NCI-H82 (cell line): ENCODE measurements around the gene NDEL1.

Experiments
- DNase-seq: peaks from one replicate; lab custom pipeline; 2025; lab: John Stamatoyannopoulos, UW

Gene NDEL1

GRCh38 chr17:8503368-8503767, 67.7 kb downstream of the NDEL1 start:
- DNase-seq = no peak

- DNase-seq = no peak
Measured at GRCh38 chr17:8503807-8504206, 68.1 kb downstream of the NDEL1 start.

- no peak for DNase-seq
Measured at GRCh38 chr17:8504460-8505207, 69.0 kb downstream of the NDEL1 start.

GRCh38 chr17:8506145-8506544, 70.5 kb downstream of the NDEL1 start:
- no peak for DNase-seq

GRCh38 chr17:8514801-8515200, 79.1 kb downstream of the NDEL1 start:
- no peak for DNase-seq
